ENCODE results near the gene MAFB.
A peak's percentile ranks its signal among the peaks of the same experiment; 100 is the strongest.

Gene MAFB

GRCh38 chr20:40688129-40689099 lies 622 bp downstream of the MAFB start:
- no peak for DNase-seq (ENCODE audit: low read depth in 2 of 2)
- H3K4me3 ChIP-seq (replicated peaks in 1 of 2; ENCODE audit: low read depth in 2 of 2, low read length in 2 of 2) = peak overlapping the region; percentile 47 to 65
- TF ChIP-seq CTCF (IDR thresholded peaks at IDR 0.05; ENCODE audit: low read depth, low read length) = no peak

- peak; percentile 18 to 48 for DNase-seq (ENCODE audit: low read depth in 2 of 2)
- TF ChIP-seq CTCF (IDR thresholded peaks at IDR 0.05; ENCODE audit: low read depth, low read length) = no peak
- H3K4me3 ChIP-seq (replicated peaks in 1 of 2; ENCODE audit: low read depth in 2 of 2, low read length in 2 of 2) = peak overlapping the region; percentile 4 to 65
Observed at GRCh38 chr20:40687384-40688128, 1.5 kb downstream of the MAFB start.

GRCh38 chr20:40686893-40687292 lies 2.1 kb downstream of the MAFB start:
- H3K4me3 ChIP-seq (replicated peaks in 1 of 2; ENCODE audit: low read depth in 2 of 2, low read length in 2 of 2) = peak overlapping the region in 1 of 2 donors; percentile 65
- peak in 1 of 2 donors; percentile 4 for DNase-seq (ENCODE audit: low read depth in 2 of 2)
- TF ChIP-seq CTCF (IDR thresholded peaks at IDR 0.05; ENCODE audit: low read depth, low read length) = no peak

- peak overlapping the region in 1 of 2 donors; percentile 65 for H3K4me3 ChIP-seq (replicated peaks in 1 of 2; ENCODE audit: low read depth in 2 of 2, low read length in 2 of 2)
- no peak for TF ChIP-seq CTCF (IDR thresholded peaks at IDR 0.05; ENCODE audit: low read depth, low read length)
- DNase-seq (ENCODE audit: low read depth in 2 of 2) = peak in 1 of 2 donors; percentile 5
Observed at GRCh38 chr20:40686434-40686882, 2.6 kb downstream of the MAFB start.

- H3K4me3 ChIP-seq (replicated peaks in 1 of 2; ENCODE audit: low read depth in 2 of 2, low read length in 2 of 2) = no peak overlapping the region
- no peak for TF ChIP-seq CTCF (IDR thresholded peaks at IDR 0.05; ENCODE audit: low read depth, low read length)
- no peak for DNase-seq (ENCODE audit: low read depth in 2 of 2)
Observed at GRCh38 chr20:40685349-40685748, 3.7 kb downstream of the MAFB start.

- TF ChIP-seq CTCF (IDR thresholded peaks at IDR 0.05; ENCODE audit: low read depth, low read length) = no peak
- H3K4me3 ChIP-seq (replicated peaks in 1 of 2; ENCODE audit: low read depth in 2 of 2, low read length in 2 of 2) = no peak overlapping the region
- no peak for DNase-seq (ENCODE audit: low read depth in 2 of 2)
Observed at GRCh38 chr20:40683894-40684268, 5.2 kb downstream of the MAFB start.
